LNCaP clone FGC (cell line): ENCODE measurements around the gene WDR7.

Experiments
- DNase-seq: peaks from one replicate; pipeline ENCODE4 v3.0.0-alpha.2; 2011; ENCODE audit warnings: low read depth
- H3K4me3 ChIP-seq: 2 replicates; pipeline ENCODE4 v1.5.1; 2011; ENCODE audit warnings: mild to moderate bottlenecking, low read depth, low read length, control low read depth
- CTCF ChIP-seq: IDR thresholded peaks from 2 replicates; pipeline ENCODE4 v1.5.1; 2012; ENCODE audit warnings: mild to moderate bottlenecking; ENCODE audit not compliant: control insufficient read depth, insufficient read depth; ENCODE audit errors: extremely low read depth

The WDR7 gene

GRCh38 chr18:56835331-56835730 is 184.2 kb downstream of the WDR7 start:
- no peak for TF ChIP-seq CTCF
- no peak overlapping the region for H3K4me3 ChIP-seq
- DNase-seq: no peak

- DNase-seq: no peak
- H3K4me3 ChIP-seq: no peak overlapping the region
- no peak for TF ChIP-seq CTCF
Measured at GRCh38 chr18:56836173-56836572, 185.0 kb downstream of the WDR7 start.

- DNase-seq: no peak
- H3K4me3 ChIP-seq: no peak overlapping the region
- no peak for TF ChIP-seq CTCF
Measured at GRCh38 chr18:56841836-56842235, 190.7 kb downstream of the WDR7 start.

- H3K4me3 ChIP-seq: no peak overlapping the region
- TF ChIP-seq CTCF: no peak
- DNase-seq: no peak
Measured at GRCh38 chr18:56843241-56843640, 192.1 kb downstream of the WDR7 start.

- H3K4me3 ChIP-seq: no peak overlapping the region
- TF ChIP-seq CTCF: no peak
- no peak for DNase-seq
Measured at GRCh38 chr18:56844556-56844955, 193.4 kb downstream of the WDR7 start.

GRCh38 chr18:56851774-56852173 is 200.6 kb downstream of the WDR7 start:
- TF ChIP-seq CTCF: no peak
- no peak for DNase-seq

GRCh38 chr18:56853961-56854360 is 202.8 kb downstream of the WDR7 start:
- no peak for TF ChIP-seq CTCF
- DNase-seq: no peak
- H3K4me3 ChIP-seq: no peak overlapping the region

More at GRCh38 chr18:56851774-56852173, 200.6 kb downstream of the WDR7 start:
- no peak overlapping the region for H3K4me3 ChIP-seq
